Measurements from ENCODE around the gene LAPTM4A.
"Not testable (repeated sequence)": the region's sequence is repeated elsewhere in the genome, so short reads cannot be mapped to it uniquely, and the experiment has no call there.

The LAPTM4A gene

GRCh38 chr2:20051532-20052228 is at the start of gene LAPTM4A:
LAPTM4A (minus strand) TSS chr2:20051628; CDS start chr2:20051520, 108 bp downstream.
- peak; percentile 43 for FAIRE-seq

DNA sequence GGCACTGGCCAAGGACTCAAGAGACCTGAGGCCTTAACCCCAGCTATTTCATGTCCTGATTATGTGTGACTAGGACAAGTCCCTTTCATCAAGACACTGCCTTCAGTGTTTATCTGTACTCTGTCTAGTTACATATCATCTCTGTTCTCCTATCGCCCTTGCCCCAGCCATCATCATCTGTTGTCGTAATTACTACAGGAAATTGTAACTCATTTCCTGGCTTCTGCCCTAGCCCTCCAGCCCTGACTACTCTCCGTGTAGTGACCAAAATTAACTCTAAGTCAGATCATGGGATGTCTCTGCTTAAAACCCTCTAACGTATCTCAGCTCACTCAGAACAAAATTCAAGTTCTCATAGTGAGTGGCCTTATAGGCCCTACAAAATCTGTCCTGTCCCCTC is 49.3 kb upstream of the LAPTM4A start:
- no peak for FAIRE-seq

- no peak for FAIRE-seq
Observed at GRCh38 chr2:20099780-20100179, 48.4 kb upstream of the LAPTM4A start.

GRCh38 chr2:20097889-20098714 is 46.7 kb upstream of the LAPTM4A start:
- FAIRE-seq = no peak

DNA sequence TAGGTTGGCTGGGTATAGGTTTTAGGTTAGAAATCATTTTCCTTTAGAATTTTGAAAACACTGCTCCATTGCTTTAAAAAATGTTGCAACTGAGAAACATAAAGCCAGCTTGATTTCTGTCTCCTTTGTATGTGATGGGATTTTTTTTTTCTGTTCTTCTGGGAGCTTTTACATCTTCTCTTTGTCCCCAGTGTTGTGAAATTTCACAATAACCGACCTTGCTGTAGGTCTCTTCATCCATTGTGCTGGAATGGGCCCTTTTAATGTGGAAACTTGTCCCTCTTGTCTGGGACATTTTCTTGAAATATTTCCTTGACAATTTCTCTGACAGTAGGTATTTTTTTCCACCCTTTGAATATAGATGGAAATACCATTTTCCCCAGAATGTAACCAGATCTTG is 44.0 kb upstream of the LAPTM4A start:
- FAIRE-seq = no peak

DNA sequence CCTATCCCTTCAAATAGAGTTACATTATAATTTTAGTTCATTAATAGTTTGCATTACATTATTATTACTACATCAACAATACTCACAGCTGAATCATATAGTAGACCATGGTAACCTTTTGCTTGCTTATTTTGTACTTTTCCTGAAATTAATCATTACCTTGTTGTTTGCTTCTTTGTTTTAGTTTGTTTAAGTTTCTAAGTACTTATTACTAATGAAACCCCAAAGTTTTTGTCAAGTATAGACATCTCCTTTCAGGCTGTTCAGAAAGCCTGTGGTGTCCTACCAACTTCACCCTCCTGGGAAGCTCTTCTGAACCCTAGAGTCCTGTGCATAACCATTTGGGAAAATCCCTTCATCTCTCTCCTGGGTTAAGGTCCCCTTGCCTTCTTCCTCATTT is 43.5 kb upstream of the LAPTM4A start:
- FAIRE-seq = no peak

DNA sequence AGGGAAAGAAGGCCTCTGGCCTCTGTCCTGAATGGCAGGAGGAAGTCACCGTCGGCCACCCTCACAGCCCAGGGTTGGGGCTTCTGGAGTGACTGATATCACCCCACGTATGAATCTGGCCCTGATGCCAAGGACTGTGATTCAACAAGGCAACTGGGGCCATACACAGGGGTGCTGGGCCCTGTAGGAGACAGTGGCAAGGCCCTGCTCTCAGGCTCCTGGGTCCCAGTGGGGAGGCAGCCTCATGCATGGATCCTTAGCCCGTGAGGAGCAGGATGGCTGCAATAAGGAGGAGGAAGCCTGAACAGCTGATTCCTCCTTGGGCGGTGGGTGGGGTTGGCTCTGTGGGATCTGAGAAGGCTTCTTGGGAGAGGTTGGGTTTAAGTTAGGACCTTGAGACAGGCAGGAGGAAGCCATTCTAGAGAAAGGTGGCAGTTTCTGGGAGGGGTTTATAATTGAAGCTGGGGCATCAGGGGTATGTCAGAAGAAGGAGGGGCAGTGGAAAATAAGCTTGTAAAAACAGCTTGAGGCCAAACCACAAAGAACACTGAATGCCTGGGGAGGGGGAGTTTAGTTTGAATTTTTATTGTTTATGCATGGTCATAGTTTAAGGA is 42.8 kb upstream of the LAPTM4A start:
- no peak for FAIRE-seq

- no peak for FAIRE-seq
Observed at GRCh38 chr2:20093263-20094141, 42.1 kb upstream of the LAPTM4A start.

DNA sequence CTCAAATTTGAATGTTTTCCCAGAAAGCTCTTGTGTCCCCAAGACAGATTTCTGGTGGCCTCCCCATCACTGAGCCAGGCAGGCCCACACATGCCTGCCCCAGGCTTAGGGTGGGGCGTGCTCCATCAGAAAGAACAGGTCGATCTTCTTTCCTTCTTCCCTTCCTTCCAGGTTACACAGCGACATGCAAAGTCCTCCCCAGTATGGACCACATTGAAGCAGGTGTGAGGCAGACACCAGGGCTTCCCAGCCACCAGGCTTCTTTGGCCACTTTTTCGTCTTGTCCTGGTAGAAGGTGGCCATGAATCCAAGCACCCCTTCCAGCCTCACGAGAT is 41.4 kb upstream of the LAPTM4A start:
- FAIRE-seq = no peak

DNA sequence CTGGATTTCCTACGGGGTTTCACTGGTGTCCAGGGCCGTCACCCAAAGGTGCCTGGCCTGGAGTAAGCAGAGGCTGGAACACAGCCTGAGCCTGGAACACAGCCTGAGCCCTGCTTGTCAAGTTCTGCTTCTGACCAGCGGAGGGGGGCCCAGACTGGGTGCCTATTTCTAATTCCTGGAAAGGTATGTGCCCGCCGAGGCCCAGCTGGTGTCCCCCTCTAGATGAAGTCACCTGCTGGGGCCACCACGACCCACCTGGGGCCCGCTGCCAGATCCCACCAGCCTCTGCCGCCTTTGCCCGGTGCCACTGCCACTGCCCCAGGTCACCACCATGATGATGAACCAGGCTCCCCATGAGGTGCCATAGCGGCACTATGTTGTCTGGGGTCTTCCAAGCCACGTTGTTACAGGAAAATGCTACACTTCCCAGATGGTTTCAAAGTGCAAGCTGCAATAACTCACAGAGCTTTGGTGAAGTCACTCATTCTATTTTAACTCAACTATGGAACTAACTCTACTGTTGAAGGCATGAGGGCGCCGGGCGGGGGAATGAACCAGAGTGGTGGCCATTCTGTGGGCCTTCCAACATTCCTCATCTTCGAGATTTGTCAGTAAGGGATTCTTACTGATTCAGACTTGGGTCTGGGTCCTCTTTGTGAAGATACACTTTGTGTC is 40.9 kb upstream of the LAPTM4A start:
- FAIRE-seq = no peak

- no peak for FAIRE-seq
Observed at GRCh38 chr2:20091305-20091991, 40.0 kb upstream of the LAPTM4A start.

DNA sequence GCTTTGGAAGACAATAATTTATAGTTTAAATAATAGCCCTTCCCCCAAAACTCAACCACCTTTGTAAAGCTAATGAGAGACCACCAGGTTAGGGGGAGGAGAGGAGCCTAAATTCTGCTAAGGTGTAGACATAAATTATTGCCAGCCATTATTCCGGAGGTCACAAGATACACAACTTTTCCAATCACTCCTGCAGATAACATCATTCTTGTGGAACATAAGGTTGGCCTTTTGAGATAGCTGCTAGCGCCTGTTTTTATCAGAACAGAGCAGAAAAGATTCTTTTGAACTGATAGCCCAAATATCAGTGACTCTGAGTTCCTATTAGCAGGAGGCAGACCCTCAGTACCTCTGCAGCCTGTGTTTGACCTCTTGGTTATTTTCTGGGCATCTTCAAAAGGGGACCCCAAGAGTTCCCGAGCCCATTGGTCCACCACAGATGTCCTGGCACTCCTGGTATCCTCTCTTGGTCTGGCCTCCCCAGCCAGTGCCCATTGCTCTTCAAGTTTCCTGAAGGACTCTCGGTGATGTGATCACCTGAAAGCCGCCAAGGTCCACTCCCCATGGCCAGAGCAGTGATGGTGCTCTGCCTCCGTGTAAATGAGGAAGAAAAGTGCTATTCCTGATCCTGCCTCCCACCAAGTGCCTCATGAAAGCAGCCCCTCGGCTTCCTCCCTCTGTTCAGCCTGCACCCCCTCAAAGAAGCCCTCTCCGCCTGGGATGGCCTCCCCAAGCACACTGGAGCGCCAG is 38.5 kb upstream of the LAPTM4A start:
- no peak for FAIRE-seq

GRCh38 chr2:20085909-20086308 is 34.5 kb upstream of the LAPTM4A start:
- not testable (repeated sequence) for FAIRE-seq

DNA sequence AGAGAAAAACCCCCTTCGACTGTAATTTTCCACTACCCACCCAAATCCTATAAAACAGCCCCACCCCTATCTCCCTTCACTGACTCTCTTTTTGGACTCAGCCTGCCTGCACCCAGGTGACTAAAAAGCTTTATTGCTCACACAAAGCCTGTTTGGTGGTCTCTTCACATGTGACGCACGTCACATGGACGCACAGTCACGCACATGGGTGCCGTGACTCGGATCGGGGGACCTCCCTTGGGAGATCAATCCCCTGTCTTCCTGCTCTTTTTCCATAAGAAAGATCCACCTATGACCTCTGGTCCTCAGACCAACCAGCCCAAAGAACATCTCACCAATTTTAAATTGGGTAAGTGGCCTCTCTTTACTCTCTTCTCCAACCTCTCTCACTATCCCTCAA is 31.4 kb upstream of the LAPTM4A start:
- FAIRE-seq = not testable (repeated sequence)

DNA sequence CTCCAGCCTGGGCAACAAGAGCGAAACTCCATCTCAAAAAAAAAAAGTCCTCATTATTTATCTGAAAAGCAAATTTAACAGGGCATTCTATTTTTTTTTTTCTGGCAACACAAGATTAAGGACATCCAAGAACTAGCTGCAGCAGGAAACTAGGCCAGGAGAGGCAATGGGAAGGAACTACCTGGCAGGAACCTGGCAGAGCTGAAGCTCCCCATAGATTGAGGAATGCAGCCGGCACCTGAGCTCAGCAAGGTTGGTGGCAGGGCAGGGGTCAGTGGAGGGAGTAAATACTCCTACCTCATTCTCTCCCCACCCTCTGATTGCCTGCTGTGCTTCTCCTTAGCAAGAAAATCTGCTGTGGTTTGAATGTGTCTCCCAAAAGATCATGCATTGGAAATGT is 30.4 kb upstream of the LAPTM4A start:
- no peak for FAIRE-seq

- no peak for FAIRE-seq
Observed at GRCh38 chr2:20080839-20081415, 29.5 kb upstream of the LAPTM4A start.

- no peak for FAIRE-seq
Observed at GRCh38 chr2:20080428-20080827, 29.0 kb upstream of the LAPTM4A start.

DNA sequence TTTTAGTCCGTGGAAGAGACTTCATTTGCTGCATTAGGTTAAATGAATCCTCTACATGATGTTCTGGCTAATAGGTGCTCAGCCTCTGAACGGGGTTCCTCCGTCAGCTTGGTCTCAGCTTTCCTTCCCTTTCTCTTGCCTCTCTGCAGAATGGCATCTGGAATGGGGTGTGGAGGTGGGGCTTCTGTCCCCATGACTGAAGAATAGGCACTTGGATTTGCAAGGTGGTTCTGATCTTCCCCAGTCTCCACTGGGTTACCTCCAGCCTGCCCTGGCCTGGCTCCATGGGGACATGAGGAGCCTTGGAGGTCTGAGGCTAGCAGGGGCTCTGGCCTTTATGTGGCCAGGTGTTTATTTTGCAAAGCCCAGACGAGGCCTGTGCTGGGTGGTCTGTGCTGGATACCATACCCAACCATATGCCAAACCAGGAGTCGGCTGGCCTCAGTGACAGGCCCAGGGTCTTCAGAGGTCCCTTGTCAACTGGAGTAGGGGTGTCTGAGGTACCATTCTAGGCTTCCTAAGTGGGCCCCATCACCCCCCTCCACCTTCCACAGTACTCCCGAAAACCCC is 28.2 kb upstream of the LAPTM4A start:
- no peak for FAIRE-seq

DNA sequence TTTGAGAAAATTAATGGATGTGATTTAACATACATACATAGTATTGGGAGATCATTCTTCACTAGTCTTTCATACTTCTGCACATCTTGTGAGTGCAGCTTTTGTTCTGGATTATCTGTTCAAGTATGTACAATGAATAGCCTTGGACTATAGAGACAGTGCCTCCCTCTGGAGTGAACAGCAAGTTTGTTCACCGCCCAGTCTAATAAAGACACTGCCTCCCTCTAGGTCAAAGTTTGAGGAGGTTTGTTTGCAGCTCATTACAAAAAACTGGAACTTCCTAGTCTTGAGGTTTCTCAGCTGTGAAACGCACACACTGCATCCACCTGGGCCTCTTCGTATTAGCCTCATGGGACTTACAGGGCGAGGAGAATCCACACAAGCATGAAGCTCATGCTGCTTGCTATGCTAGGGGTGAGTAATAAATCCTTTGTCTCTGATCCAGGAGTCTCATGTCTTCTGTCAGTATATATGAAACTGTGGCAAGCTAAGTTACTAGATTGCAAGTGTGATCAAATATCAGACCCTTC is 26.0 kb upstream of the LAPTM4A start:
- no peak for FAIRE-seq

DNA sequence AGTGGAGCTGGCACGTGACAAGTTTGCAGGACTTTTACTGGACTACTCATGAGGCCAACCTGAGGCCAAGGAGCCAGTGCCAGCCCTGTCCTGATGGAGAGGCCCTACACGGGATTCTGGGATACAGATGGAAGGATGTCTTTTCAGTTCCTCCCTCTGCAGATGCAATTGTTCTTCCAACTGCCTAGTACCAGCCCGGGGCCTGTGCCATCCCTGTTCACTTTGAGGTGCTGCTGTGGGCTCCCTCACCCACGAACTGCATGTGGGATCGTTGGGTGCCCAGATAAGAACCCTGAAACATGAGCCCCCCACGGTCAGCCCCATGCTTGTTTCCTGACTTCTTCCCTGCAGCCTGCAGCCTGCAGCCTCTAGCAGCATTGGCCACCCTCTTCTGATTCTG is 25.3 kb upstream of the LAPTM4A start:
- no peak for FAIRE-seq
